GM19468 (cell line): ENCODE measurements around the gene TMEM41B.
"Not testable (repeated sequence)": the region's sequence is repeated elsewhere in the genome, so short reads cannot be mapped to it uniquely, and the experiment has no call there.

Experiments
- ATAC-seq: cut with Tn5 transposase; IDR thresholded peaks from one replicate; pipeline ENCODE4 v1.9.1; 2021; ENCODE audit warnings: mild to moderate bottlenecking, moderate library complexity, moderate number of reproducible peaks; ENCODE audit not compliant: unreplicated experiment; ENCODE audit errors: extremely low read depth

Gene TMEM41B

DNA sequence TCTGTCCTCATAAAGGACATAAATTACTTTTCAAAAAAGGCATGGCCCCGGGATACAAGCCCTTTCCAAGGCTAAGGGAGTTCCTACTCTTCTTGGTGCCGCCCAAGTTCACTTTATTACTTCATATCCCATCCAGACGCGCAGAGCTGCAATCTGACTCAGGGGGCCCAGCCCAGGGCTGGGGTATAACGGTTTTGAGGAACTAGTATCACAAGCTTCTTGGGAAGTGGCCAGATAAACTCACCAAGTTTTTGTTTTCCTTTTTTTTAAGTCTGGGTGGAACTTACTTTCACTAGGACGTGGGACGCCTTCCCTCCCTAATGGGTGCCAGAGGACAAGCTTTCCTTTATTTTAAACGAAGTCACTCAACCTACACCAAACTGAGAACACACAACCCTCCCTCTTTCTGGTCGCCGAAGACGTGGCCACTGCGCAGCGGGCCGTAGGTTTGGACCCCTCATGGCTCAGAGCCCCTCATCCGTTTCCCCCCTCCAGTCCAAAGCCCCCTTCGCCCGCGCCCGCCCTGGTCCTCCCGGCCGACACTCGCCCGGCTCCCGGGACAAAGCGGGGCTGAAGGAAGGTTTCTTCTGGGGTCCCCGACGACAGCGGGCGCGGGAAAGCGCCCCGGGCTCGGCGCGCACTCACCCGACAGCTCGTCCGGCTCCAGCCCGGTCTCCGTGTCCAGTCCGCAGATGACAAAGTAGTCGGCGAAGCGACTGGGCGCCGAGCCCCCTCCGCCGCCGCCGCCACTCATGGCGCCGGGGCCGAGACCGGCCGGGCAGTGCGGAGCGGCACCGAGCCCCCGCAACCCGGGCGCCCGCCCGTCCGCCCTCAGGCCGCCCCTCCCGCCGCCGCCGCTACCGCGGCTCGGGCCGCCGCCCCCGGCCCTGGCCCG, 49.8 kb downstream of the TMEM41B start:
- no peak for ATAC-seq

DNA sequence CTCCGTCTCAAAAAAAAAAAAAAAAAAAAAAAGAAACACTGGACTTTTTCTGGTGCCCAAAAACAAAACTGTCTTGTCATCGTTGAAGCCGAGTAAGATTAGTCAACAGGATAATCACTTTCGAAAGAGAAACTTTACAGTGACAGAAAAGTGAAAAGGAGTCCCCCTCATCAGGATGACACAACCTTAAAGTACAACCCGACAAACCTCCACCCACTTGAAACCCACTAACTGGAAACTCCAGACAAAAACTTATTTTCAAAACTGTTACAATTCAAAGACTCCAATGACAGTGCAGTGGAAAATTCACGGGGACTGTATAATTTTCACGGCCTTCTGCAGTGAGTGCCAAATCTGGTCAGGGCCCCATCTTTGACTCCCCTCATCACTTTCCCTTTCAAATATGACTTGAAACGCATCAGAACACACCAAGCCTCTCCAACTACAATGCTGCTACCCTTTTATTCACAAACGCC, 50.5 kb downstream of the TMEM41B start:
- peak; percentile 64 for ATAC-seq

DNA sequence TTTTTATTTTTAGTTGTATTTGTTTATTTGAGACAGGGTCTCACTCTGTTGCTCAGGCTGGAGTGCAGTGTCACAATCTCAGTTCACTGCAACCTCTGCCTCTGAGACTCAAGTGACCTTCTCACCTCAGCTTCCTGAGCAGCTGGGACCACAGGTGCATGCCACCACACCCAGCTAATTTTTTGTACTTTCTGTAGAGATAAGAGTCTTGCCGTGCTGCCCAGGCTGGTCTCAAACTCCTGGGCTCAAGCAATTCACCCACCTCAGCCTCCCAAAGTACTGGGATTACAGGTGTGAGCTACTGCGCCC, 53.6 kb downstream of the TMEM41B start:
- ATAC-seq = not testable (repeated sequence)

DNA sequence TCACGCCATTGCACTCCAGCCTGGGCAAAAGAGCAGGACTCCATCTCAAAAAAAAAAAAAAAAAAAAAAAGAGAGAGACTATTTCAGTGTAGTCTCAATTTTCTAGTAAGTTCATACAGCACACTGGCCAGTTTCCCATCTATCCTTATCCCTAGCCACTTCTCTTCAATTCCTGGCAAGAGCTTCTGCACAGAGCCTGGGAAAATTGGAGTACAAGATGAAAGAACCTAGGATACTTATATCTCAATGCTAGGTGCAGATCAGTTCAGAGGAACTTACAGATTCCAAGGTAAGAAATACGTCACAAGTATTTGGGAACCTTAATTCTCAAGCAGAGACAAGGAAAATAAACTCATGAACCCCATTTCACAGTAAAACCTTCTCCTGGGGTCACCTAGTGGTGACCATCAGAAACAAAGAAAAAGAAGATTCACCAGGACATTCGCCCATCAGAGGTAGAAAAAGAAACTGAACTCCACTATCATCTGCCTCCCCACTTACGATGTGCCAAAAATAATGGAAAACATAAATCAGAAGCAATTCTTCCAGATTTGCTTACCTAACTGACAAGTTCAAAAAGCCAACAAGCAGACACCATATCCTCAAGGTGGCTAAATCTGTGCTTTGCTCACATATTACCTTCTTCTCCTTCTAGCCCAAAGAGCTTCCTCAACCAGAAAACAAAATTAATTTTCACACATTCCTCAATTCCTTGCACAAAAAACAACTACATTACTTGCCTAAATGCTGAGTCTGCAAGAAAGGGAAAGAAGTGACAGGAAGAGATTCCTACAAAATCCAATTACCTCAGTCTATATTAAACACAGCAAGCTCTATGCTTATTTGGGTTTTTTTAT, 54.2 kb downstream of the TMEM41B start:
- no peak for ATAC-seq

DNA sequence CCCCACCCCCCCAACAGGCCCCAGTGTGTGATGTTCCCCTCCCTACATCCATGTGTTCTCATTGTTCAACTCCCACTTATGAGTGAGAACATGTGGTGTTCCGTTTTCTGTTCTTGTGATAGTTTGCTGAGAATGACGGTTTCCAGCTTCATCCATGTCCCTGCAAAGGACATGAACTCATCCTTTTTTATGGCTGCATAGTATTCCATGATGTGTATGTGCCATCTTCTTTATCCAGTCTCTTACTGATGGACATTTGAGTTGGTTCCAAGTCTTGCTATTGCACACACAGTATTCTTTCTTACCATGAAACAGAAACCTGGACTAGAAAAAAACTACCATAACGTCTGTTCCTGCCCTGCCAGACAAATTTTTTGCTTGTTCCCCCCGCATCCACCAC, 56.1 kb downstream of the TMEM41B start:
- not testable (repeated sequence) for ATAC-seq

DNA sequence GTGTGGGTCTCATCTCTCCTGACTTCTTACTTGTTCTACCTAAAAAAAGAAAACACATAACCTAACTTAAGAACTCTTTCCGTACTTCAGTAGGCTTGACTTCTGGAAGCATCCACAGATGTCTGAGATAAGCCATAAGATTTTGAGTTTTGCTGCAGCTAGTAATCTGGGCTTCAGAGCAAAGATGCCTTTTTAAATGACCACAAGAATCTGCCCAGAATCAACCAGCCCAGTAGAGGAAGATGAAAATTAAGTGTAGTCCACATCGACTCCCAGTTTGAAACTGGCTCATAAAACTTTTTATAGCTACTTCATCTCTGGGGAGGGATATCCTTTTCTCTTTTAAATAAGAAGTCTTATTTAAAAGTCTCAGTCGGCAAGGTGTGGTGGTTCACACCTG, 60.0 kb downstream of the TMEM41B start:
- ATAC-seq = no peak

DNA sequence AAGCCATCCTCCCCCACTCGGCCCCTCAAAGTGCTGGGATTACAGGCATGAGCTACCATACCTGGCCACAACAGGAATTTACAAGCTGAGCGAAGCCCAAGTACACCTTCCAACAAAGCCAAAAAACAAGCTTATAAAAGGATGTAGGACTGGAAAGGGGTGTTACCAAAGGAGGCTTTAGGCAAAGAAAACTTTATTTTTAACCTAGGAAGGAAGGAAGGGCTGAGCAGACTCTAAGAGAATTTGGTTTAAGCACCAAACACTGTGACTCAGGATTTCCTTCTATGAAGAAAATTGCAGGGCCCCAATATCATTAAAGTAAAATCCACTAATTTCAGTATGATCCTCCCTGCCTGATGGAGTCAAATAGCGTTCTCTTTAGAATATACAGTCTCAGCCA, 61.3 kb downstream of the TMEM41B start:
- ATAC-seq = no peak

DNA sequence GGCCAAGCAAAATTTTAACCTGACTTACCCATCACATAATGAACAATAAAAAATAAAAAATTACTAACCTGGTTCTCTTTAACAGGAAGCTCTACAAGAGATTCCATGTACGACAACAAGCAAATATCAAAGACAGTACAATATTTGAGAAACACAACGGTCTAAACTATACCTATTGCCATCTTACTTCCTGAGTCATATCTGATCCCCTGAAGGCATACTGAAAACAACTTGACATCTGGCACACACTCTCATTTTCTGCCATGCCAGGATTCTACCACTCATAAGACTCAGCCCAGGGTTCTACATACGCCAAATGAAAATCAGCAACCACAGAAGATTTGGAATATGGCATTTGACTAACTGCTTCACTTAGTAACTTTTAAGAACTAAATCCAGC, 63.1 kb downstream of the TMEM41B start:
- ATAC-seq = no peak

DNA sequence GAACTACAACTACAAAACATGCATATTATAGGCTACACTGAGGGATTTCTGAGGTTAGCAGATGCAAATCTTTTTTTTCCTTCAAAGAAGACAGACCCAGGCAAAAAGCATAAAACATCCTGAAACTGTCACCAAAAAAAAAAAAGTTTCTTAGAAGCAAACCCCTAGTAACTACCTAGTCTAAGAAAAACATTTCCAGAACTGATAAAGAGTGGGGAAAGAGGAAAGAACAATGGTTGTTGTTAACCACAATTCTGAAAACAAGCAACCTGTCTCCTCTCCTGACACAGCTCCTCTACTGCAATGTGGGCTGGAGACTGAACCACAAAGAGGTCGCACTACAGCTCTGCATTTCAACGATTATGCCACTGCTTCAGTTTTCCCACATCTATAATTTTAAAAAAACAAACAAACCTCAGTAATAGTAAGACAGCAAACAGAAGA, 64.2 kb downstream of the TMEM41B start:
- peak; percentile 55 for ATAC-seq

DNA sequence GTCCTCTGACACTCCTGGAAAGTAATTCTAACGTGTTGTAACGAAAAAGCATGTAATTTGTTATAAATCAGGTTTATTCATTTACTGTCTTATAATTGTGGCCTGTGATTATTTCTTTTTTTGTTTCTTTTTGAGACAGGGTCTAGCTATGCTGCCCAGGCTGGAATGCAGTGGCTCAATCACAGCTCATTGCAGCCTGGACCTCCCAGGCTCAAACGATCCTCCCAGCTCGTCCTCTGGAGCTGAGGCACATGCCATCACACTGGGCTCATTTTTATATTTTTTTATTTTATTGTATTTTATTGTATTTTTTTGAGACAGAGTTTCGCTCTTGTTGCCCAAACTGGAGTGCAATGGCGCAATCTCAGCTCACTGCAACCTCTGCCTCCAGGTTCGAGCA, 65.1 kb downstream of the TMEM41B start:
- no peak for ATAC-seq

DNA sequence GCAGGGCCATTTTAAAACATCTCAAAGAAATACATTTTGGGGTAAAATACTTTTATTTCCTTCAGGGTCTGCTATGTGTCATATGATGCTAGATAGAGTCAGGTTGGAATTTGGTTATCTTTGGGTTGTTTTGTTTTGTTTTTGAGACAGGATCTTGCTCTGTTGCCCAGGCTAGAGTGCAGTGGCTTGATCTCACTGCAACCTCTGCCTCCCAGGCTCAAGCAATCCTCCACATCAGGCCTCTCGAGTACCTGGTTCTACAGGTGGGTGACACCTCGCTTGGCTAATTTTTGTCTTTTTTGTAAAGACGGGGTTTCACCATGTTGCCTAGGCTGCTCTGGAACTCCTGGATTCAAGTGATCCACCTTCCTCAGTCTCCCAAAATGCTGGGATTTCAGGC, 66.5 kb downstream of the TMEM41B start:
- no peak for ATAC-seq

DNA sequence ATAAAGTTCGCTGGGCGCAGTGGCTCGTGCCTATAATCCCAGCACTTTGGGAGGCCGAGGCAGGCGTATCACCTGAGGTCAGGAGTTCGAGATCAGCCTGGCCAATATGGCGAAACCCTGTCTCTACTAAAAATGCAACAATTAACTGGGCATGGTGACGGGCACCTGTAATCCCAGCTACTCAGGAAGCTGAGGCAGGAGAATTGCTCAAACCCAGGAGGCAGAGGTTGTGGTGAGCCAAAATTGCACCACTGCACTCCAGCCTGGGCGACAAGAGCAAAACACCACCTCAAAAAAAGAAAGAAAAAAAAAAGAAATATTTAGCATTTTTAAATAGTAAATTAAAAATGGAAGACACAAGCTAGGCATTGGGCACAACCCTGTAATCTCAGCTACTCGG, 78.2 kb downstream of the TMEM41B start:
- ATAC-seq = not testable (repeated sequence)

DNA sequence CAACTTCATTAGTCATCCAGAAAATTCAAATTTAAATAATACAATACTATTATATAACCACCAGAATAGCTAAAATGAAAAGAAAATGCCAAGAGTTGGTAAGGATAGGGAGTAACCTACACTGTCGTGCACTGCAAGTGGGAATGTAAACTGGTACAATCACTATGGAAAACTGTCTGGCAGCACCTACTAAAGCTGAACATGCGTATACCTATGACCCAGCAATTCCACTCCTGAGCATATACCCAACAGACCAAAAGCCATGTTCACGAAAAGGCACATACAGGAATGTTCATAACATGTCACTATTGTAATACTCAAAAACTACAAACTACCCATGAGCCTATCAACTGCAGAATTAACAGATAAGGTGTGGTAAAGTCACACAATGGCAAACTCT, 81.9 kb downstream of the TMEM41B start:
- ATAC-seq = no peak

DNA sequence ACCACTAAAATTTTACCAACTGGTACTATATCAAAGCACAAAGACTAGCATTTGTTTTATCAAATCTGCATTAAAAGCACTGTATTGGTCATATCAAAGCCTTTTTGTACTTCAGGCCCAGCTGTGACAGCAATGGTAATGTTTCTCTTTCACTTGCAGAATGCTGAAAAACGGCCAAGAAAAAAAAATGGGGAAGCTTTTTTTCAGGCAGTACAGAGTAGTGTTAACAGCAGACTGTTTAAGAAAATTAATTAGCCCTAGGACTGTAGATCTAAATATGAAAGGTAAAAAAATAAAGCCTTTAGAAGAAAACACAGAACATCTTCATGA, 82.6 kb downstream of the TMEM41B start:
- no peak for ATAC-seq
